GM18951 (cell line): ENCODE measurements around the gene NLRP8.
"Not testable (repeated sequence)": the region's sequence is repeated elsewhere in the genome, so short reads cannot be mapped to it uniquely, and the experiment has no call there.

Experiments
- POLR2A ChIP-seq: IDR thresholded peaks from 4 replicates; pipeline ENCODE4 v1.6.1; 2011; ENCODE audit warnings: mild to moderate bottlenecking; ENCODE audit not compliant: insufficient read length, insufficient read depth; ENCODE audit errors: extremely low read depth
- in situ Hi-C: fragments of 300-500 bp; cut with MboI; formaldehyde crosslinking; loops from one replicate; pipeline ENCODE4 v1.12.0; 2022; ENCODE audit warnings: low sequenced_read_pairs, mixed read lengths, inconsistent platforms; ENCODE audit not compliant: unreplicated experiment

NLRP8 gene

DNA sequence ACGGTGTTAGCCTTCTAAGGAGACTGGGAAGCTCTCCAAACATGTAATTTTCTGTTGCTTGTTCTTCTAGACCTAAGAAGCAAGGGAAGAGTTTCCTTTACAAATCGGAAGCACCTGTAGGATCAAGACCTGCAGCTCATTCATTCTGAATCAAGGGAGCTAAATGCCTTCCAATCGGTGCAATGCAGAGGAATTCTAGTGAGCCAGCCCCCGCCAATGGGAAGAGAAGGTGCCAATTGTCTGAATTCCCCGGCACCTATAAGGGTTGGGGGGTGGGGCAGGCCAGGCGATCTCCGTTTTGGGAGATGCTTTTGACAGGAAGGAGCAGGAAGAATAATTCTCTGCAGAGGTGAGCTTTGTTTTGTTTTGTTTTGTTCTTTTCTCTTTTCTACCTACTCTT, 8.4 kb upstream of the NLRP8 start:
- in situ Hi-C loops = no loop called here
- no peak for TF ChIP-seq POLR2A

DNA sequence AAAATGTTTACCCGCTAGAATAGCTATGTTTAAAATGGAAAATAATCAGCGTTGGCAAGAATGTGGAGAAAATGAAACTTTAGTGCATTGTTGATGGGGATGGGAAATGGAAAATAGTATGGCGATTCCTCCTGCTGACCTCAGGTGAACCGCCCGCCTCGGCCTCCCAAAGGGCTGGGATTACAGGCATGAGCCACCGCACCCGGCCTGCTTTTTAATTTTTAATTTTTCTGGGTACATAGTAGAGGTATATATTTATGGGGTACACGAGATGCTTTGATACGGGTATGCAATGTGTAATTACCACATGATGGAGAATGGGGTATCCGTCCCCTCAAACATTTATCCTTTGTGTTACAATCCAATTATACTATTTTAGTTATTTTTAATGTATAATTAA, 7.3 kb upstream of the NLRP8 start:
- in situ Hi-C loops = no loop called here
- no peak for TF ChIP-seq POLR2A

DNA sequence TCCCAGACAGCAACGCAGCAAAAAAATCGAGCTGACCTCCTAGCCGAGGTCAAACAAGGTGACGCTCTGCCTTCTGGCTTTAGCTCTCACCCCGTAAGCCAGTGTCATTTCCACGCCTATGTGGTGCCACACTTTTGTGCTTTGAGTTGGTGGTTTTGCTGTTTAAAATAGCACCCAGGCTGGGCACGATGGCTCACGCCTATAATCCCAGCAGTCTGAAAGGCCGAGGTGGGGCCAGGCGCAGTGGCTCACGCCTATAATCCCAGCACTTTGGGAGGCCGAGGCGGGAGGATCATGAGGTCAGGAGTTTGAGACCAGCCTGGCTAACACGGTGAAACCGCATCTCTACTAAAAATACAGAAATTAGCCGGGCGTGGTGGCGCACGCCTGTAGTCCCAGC, 2.9 kb downstream of the NLRP8 start:
- in situ Hi-C loops = not testable (repeated sequence)

DNA sequence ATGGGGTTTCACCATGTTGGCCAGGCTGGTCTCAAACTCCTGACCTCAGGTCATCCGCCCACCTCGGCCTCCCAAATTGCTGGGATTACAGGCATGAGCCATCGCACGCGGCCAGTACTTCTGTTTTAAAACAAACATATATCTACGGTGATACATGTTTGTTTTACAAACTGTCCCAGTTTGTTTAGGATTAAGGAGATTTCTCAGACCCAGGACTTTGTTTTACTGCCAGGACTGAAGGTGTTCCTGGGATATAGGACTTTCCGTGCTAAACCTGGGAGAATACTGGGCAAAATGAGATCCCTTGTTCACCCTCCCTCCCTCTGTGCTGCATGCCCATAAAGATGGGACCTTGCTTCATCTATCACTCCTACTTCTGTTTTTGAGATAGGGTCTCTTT, 8.8 kb downstream of the NLRP8 start:
- TF ChIP-seq POLR2A = no peak
- in situ Hi-C loops = no loop called here

DNA sequence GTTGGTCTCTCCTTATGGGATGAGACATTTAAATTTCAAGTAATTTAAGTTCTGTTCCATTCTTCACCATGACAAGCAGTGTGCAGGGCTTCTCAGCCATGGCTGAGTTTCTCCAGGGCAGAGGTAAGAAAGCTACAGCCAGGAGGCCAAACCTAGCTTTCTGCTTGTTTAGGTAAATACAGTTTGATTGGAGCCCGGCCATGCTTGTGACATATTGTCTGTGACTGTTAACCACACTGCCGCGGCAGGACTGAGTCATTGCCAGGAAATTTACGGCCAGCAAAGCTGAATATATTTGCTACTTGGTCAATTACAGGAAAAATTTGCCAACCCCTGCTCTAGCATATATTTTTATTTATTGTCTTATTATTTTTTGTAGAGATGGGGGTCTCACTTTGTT, 10.7 kb downstream of the NLRP8 start:
- TF ChIP-seq POLR2A = no peak
- in situ Hi-C loops = no loop called here

DNA sequence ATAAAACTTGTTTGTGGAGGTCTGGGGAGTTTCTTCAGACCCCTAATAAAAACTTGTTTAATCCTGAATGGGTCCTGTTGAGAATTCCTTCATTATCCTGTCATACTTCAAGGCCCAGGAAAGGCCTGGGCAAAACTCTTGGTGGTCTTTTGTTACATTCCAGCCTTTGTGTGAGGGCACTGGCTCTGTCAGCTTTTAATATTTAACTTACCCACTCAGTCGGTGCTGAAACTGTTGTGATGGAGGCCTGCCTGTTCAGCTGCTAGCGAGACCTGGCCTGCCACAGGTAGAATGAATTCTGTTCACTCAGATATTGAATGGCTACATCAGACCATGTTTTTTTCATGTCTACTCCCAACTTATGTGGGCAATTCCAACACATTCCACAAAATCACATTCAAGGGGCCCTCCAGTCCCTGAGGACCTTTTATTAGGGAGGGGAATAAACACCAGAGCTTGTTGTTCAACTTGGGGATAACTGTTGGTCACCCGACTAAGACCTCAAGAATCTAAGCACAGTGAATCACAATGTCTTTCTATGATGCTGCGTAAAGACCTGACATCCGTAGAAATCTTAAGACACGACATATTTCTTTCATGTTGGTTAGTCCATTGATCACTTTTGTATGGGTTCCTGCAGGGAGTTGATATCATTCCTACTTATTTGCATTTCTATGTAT, 12.5 kb downstream of the NLRP8 start:
- in situ Hi-C loops = no loop called here
- TF ChIP-seq POLR2A = no peak

DNA sequence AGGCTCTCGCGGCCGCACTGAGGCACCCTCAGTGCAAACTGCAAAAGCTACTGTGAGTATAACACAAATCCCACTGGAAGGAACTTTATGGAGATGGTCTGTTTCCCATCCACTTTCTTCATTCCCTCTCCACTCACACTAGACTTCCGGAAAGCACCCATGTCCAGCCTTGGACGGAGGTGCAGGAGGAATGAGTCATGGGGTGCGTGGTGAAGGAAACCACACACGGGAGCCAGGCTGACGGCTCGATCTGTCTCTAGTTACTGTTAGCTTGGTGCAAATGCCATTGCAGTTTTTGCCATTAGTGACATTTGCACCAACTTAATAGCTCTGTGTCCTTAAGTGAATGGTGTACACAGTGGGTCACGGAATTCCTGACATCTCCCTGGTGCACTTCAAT, 14.6 kb downstream of the NLRP8 start:
- in situ Hi-C loops = no loop called here
- no peak for TF ChIP-seq POLR2A

DNA sequence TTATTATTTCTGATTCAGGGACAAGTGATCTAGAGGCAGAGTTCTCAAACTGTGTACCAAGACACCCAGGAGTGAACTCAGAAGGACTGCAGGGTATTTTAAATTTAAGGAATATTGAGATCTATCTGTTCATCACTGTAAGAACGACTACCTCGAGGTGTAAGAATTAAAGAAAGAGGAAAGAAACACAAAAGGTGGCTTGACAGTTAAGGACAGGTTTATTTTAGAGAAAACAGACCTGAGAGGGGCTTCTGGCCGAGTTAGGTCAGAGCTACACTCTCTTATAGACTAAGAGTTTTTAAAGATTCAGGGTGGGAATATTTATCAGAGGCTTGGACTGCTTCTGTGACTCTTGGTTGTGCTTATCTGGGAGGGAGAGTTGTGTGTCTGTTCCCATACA, 26.4 kb downstream of the NLRP8 start:
- no peak for TF ChIP-seq POLR2A
- in situ Hi-C loops = no loop called here

DNA sequence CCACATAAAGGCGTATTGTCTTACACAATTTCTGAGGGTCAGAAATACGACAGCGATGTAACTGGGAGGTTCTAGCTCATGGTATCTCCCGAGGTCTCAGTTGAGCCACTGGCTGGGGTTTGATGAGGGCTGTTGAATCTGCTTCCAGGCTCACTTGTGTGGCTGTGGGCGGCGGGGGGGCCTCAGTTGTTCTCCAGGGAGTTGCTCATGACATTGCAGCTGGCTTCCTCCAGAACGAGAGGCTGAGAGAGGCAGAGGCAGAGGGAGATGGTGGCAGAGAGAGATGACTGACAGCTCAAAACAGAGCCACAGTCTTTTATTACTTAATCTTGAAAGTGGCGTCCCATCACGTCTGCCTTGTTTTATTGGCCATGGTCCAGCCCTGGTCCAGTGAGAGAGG, 32.8 kb downstream of the NLRP8 start:
- in situ Hi-C loops = no loop called here
- TF ChIP-seq POLR2A = no peak

DNA sequence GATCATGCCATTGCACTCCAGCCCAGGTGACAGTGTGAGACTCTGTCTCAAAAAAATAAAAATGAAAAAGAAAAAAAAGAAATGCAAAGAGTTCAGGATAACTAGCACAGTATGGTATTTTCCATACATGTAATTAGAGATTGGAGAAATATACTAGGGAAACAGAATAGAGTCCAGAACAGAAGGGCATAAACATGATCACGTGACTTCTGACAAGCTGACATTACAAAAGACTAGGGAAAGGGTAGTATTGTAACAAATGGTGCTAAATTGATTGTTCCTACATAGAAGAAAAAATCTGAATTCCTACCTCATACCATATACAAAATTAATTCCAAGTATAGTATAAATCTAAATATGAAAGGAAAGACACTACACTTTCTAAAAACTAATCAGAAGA, 37.6 kb downstream of the NLRP8 start:
- no peak for TF ChIP-seq POLR2A
- in situ Hi-C loops = no loop called here

DNA sequence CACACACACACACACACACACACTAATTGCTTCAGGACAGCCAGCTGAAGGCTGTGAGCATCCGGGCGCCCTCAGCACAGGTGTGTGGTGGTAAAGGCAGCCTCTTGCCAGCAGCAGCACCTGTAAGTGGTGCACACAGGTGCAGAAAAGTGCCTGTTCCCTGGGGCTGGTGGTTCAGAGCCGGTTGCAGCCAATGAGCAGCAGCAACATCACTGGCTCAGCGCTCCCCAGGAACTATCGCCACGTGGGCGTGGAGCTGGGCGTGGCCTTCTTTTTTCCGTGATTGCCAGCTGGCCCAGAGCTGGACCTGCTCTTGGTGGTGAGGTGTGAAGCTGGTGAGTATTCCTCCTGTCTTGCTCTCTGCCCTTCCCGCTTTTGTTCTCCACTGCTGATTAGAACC, 38.9 kb downstream of the NLRP8 start, which contains the start of gene NLRP5:
Gene NLRP5 (plus strand): TSS at position 289 of the 400 bp plus-strand sequence.
- TF ChIP-seq POLR2A = no peak
- in situ Hi-C loops = no loop called here

DNA sequence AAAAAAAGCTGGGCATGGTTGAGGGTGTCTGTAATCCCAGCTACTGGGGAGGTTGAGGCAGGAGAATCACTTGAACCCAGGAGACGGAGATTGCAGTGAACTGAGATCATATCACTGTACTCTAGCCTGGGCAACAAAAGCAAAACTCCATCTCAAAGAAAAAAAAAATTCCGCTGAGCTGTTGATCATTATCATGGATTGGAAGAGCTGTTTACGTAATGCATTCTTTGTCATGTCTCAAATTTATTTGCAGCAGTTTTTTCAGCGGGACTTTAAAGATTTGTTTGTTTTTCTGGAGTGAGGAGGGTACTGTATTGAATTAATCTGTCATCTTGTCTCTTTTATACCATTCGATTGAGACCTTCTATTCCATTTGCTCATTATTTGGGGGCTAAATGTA, 43.2 kb downstream of the NLRP8 start:
- TF ChIP-seq POLR2A = no peak
- in situ Hi-C loops = no loop called here

DNA sequence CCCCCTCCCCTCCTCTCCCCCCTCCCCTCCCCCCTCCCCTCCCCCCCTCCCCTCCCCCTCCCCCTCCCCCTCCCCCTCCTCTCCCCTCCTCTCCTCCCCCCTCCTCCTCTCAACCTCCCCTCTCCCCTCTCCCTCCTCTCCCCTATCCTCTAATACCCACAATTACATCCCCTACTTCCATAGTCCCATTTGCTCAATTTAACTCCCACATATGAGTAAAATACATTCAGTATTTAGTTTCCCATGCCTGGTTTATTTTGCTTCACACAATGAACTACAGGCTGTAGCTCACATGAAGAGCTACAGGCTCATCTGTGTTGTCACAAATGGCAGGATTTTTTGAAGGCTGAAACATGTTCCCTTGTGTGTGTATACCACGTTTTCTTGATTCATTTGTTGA, 45.9 kb downstream of the NLRP8 start:
- in situ Hi-C loops = no loop called here
- TF ChIP-seq POLR2A = no peak

DNA sequence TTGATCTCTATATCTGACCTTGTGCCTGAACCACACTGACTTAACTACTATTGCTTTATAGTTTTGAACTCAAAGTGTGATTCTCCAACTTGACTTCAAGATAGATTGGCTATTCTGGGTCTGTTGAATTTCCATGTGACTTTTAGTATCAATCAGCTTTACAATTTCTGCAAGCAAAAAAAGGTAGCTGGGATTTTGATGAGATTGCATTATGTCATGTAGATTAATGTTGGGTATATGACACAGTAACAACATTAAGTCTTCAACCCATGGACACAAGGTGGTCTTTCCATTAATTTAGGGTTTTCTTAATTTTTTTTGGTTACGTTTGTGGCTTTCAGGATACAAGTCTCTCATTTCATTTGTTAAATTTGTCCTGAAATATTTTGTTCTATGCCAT, 67.1 kb downstream of the NLRP8 start:
- in situ Hi-C loops = no loop called here
- no peak for TF ChIP-seq POLR2A

DNA sequence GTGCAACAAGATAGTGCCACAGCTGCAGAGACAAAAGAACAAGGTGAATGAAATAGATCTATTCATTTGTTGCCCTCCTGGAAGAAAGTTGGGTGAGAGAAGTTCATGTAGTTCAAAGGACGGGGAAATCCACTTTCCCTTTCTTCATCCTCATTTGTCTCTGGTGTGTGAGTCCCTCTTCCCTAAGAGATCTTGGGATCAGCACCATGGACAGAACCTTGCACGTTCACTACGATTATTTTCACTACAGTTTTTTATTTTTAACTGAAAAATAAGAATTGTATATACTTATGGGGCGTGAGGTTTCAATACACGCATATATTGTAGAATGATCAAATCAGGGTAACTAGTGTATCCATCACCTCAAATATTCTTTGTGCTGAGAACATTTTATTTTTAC, 68.1 kb downstream of the NLRP8 start:
- no peak for TF ChIP-seq POLR2A
- in situ Hi-C loops = no loop called here

DNA sequence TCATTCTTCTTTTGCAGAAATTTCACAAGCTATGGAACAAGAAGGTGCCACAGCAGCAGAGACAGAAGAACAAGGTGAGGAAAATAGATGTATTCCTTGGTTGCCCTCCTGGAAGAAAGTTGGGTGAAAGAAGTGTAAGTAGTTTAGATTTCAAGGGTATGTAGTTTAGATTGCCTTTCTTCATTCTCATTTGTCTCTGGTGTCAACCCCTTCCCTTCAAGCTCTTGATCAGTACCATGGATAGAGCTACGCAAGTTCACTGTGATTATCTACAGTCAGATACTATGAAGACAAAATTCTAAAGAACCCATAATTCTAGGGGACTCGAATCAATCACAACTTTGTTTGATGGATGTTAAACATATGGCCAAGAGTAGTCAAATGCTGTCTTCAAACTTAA, 71.7 kb downstream of the NLRP8 start:
- in situ Hi-C loops = not testable (repeated sequence)

DNA sequence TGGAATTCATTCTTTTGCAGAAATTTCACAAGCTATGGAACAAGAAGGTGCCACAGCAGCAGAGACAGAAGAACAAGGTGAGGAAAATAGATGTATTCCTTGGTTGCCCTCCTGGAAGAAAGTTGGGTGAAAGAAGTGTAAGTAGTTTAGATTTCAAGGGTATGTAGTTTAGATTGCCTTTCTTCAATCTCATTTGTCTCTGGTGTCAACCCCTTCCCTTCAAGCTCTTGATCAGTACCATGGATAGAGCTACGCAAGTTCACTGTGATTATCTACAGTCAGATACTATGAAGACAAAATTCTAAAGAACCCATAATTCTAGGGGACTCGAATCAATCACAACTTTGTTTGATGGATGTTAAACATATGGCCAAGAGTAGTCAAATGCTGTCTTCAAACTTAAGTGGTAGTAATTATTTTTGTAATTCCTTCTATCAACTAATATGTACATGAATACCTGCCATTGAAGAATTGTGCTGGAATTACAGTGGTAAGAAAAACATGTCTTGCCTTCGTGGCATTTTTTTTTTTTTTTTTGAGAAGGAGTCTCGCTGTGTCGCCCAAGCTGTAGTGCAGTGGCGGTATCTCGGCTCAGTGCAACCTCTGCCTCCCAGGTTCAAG, 72.8 kb downstream of the NLRP8 start:
- in situ Hi-C loops = not testable (repeated sequence)
